Measurements from ENCODE around the gene THOC6.

Gene THOC6

GRCh38 chr16:2985462-2985861, 38.4 kb upstream of the THOC6 start:
- no peak for DNase-seq (ENCODE audit: low spot score)
- Mint-ChIP-seq H3K4me3 (no peak overlapping the region), H3K4me1 (ENCODE audit: low read depth) (peaks cover 13% of the 10 kb centered on the region), H3K27ac (no peak overlapping the region), H3K36me3 (ENCODE audit: low read depth) (peaks cover 1% of the 10 kb centered on the region), H3K9me3 (no peaks in the 10 kb centered on the region), H3K27me3 (ENCODE audit: low read depth) (no peaks in the 10 kb centered on the region)

- DNase-seq (ENCODE audit: low spot score) = no peak
- Mint-ChIP-seq H3K27me3 (ENCODE audit: low read depth) (no peaks in the 10 kb centered on the region), H3K4me3 (no peak overlapping the region), H3K36me3 (ENCODE audit: low read depth) (peaks cover 1% of the 10 kb centered on the region), H3K9me3 (no peaks in the 10 kb centered on the region), H3K27ac (no peak overlapping the region), H3K4me1 (ENCODE audit: low read depth) (peaks cover 13% of the 10 kb centered on the region)
Measured at GRCh38 chr16:2985893-2986355, 37.9 kb upstream of the THOC6 start.

- no peaks in the 10 kb centered on the region for H3K9me3 Mint-ChIP-seq
- DNase-seq (ENCODE audit: low spot score) = no peak
- H3K27ac Mint-ChIP-seq = no peak overlapping the region
- H3K27me3 Mint-ChIP-seq (ENCODE audit: low read depth) = no peaks in the 10 kb centered on the region
- peaks cover under 1% of the 10 kb centered on the region for H3K36me3 Mint-ChIP-seq (ENCODE audit: low read depth)
- peaks cover 9% of the 10 kb centered on the region for H3K4me1 Mint-ChIP-seq (ENCODE audit: low read depth)
- H3K4me3 Mint-ChIP-seq = no peak overlapping the region
Measured at GRCh38 chr16:2986623-2987188, 37.1 kb upstream of the THOC6 start.

- H3K4me3 Mint-ChIP-seq = no peak overlapping the region
- no peaks in the 10 kb centered on the region for H3K36me3 Mint-ChIP-seq (ENCODE audit: low read depth)
- no peak for DNase-seq (ENCODE audit: low spot score)
- no peak overlapping the region for H3K27ac Mint-ChIP-seq
- H3K27me3 Mint-ChIP-seq (ENCODE audit: low read depth) = no peaks in the 10 kb centered on the region
- H3K4me1 Mint-ChIP-seq (ENCODE audit: low read depth) = peaks cover 5% of the 10 kb centered on the region
- H3K9me3 Mint-ChIP-seq = no peaks in the 10 kb centered on the region
Measured at GRCh38 chr16:2987286-2987685, 36.5 kb upstream of the THOC6 start.

- Mint-ChIP-seq H3K4me1 (ENCODE audit: low read depth) (peaks cover 3% of the 10 kb centered on the region), H3K36me3 (ENCODE audit: low read depth) (no peaks in the 10 kb centered on the region), H3K27ac (no peak overlapping the region), H3K4me3 (no peak overlapping the region), H3K9me3 (no peaks in the 10 kb centered on the region), H3K27me3 (ENCODE audit: low read depth) (no peaks in the 10 kb centered on the region)
- no peak for DNase-seq (ENCODE audit: low spot score)
Measured at GRCh38 chr16:2987833-2988232, 36.0 kb upstream of the THOC6 start.

- no peak overlapping the region for H3K4me3 Mint-ChIP-seq
- no peak overlapping the region for H3K27ac Mint-ChIP-seq
- peaks cover 3% of the 10 kb centered on the region for H3K4me1 Mint-ChIP-seq (ENCODE audit: low read depth)
Measured at GRCh38 chr16:2988590-2989099, 35.2 kb upstream of the THOC6 start.

GRCh38 chr16:2990891-2991290, 32.9 kb upstream of the THOC6 start:
- H3K4me1 Mint-ChIP-seq (ENCODE audit: low read depth) = no peaks in the 10 kb centered on the region
- no peak for DNase-seq (ENCODE audit: low spot score)
- no peak overlapping the region for H3K27ac Mint-ChIP-seq
- H3K4me3 Mint-ChIP-seq = no peak overlapping the region
- H3K9me3 Mint-ChIP-seq = no peaks in the 10 kb centered on the region
- no peaks in the 10 kb centered on the region for H3K36me3 Mint-ChIP-seq (ENCODE audit: low read depth)
- no peaks in the 10 kb centered on the region for H3K27me3 Mint-ChIP-seq (ENCODE audit: low read depth)

More at GRCh38 chr16:2988590-2989099, 35.2 kb upstream of the THOC6 start:
- H3K9me3 Mint-ChIP-seq = no peaks in the 10 kb centered on the region
- DNase-seq (ENCODE audit: low spot score) = no peak
- no peaks in the 10 kb centered on the region for H3K27me3 Mint-ChIP-seq (ENCODE audit: low read depth)
- H3K36me3 Mint-ChIP-seq (ENCODE audit: low read depth) = no peaks in the 10 kb centered on the region

- no peaks in the 10 kb centered on the region for H3K36me3 Mint-ChIP-seq (ENCODE audit: low read depth)
- H3K4me3 Mint-ChIP-seq = no peak overlapping the region
- no peak overlapping the region for H3K27ac Mint-ChIP-seq
- H3K27me3 Mint-ChIP-seq (ENCODE audit: low read depth) = no peaks in the 10 kb centered on the region
- H3K4me1 Mint-ChIP-seq (ENCODE audit: low read depth) = no peaks in the 10 kb centered on the region
- no peaks in the 10 kb centered on the region for H3K9me3 Mint-ChIP-seq
- no peak for DNase-seq (ENCODE audit: low spot score)
Measured at GRCh38 chr16:2991566-2992261, 32.1 kb upstream of the THOC6 start.

GRCh38 chr16:2992383-2993081, 31.3 kb upstream of the THOC6 start:
- Mint-ChIP-seq H3K4me3 (no peak overlapping the region), H3K36me3 (ENCODE audit: low read depth) (no peaks in the 10 kb centered on the region), H3K4me1 (ENCODE audit: low read depth) (no peaks in the 10 kb centered on the region), H3K9me3 (no peaks in the 10 kb centered on the region), H3K27me3 (ENCODE audit: low read depth) (no peaks in the 10 kb centered on the region), H3K27ac (no peak overlapping the region)
- DNase-seq (ENCODE audit: low spot score) = no peak

- H3K36me3 Mint-ChIP-seq (ENCODE audit: low read depth) = no peaks in the 10 kb centered on the region
Measured at GRCh38 chr16:2996298-2996697, 27.5 kb upstream of the THOC6 start.

GRCh38 chr16:2999929-3000328, 23.9 kb upstream of the THOC6 start:
- Mint-ChIP-seq H3K4me3 (no peak overlapping the region), H3K27ac (no peak overlapping the region), H3K9me3 (no peaks in the 10 kb centered on the region), H3K27me3 (ENCODE audit: low read depth) (peaks cover 3% of the 10 kb centered on the region), H3K36me3 (ENCODE audit: low read depth) (no peaks in the 10 kb centered on the region), H3K4me1 (ENCODE audit: low read depth) (peaks cover 3% of the 10 kb centered on the region)
- no peak for DNase-seq (ENCODE audit: low spot score)

More at GRCh38 chr16:2996298-2996697, 27.5 kb upstream of the THOC6 start:
- no peak overlapping the region for H3K27ac Mint-ChIP-seq
- DNase-seq (ENCODE audit: low spot score) = no peak
- H3K27me3 Mint-ChIP-seq (ENCODE audit: low read depth) = no peaks in the 10 kb centered on the region
- H3K9me3 Mint-ChIP-seq = no peaks in the 10 kb centered on the region
- no peak overlapping the region for H3K4me3 Mint-ChIP-seq
- H3K4me1 Mint-ChIP-seq (ENCODE audit: low read depth) = no peaks in the 10 kb centered on the region

GRCh38 chr16:3000540-3000939, 23.3 kb upstream of the THOC6 start:
- no peaks in the 10 kb centered on the region for H3K36me3 Mint-ChIP-seq (ENCODE audit: low read depth)
- H3K27me3 Mint-ChIP-seq (ENCODE audit: low read depth) = peaks cover 4% of the 10 kb centered on the region
- DNase-seq (ENCODE audit: low spot score) = no peak
- no peaks in the 10 kb centered on the region for H3K9me3 Mint-ChIP-seq
- H3K27ac Mint-ChIP-seq = no peak overlapping the region
- peaks cover 4% of the 10 kb centered on the region for H3K4me1 Mint-ChIP-seq (ENCODE audit: low read depth)
- no peak overlapping the region for H3K4me3 Mint-ChIP-seq

- Mint-ChIP-seq H3K27me3 (ENCODE audit: low read depth) (peaks cover 4% of the 10 kb centered on the region), H3K4me1 (ENCODE audit: low read depth) (peaks cover 7% of the 10 kb centered on the region), H3K9me3 (no peaks in the 10 kb centered on the region), H3K27ac (no peak overlapping the region), H3K36me3 (ENCODE audit: low read depth) (no peaks in the 10 kb centered on the region), H3K4me3 (no peak overlapping the region)
- no peak for DNase-seq (ENCODE audit: low spot score)
Measured at GRCh38 chr16:3001316-3001715, 22.5 kb upstream of the THOC6 start.

GRCh38 chr16:3003582-3004270, 20.1 kb upstream of the THOC6 start:
- peaks cover 10% of the 10 kb centered on the region for H3K27me3 Mint-ChIP-seq (ENCODE audit: low read depth)
- peak overlapping the region; percentile 17 for H3K27ac Mint-ChIP-seq
- peak overlapping the region; percentile 67 for H3K4me3 Mint-ChIP-seq
- no peaks in the 10 kb centered on the region for H3K9me3 Mint-ChIP-seq
- H3K4me1 Mint-ChIP-seq (ENCODE audit: low read depth) = peaks cover 30% of the 10 kb centered on the region
- DNase-seq (ENCODE audit: low spot score) = peak; percentile 98
- H3K36me3 Mint-ChIP-seq (ENCODE audit: low read depth) = peaks cover 5% of the 10 kb centered on the region

All from T-helper 2 cell treated with Interferon-gamma antibody and Interleukin-4, amounts not matched to agents 5 μg/mL and 100 μg/mL, for 36 hours (primary cell).